GM12892 (cell line): ENCODE results near the gene ZNF366.

Experiments
- POLR2A ChIP-seq: IDR thresholded peaks from 2 replicates; pipeline ENCODE4 v1.6.1; 2011; ENCODE audit warnings: low read depth, low read length, control low read depth
- POLR2AphosphoS5 ChIP-seq: IDR thresholded peaks from 2 replicates; pipeline ENCODE4 v1.6.1; 2011; ENCODE audit warnings: low read depth, low read length, control low read depth
- TAF1 ChIP-seq: IDR thresholded peaks from 2 replicates; pipeline ENCODE4 v1.6.1; 2011; ENCODE audit warnings: low read depth, mild to moderate bottlenecking, control low read depth, low read length, borderline replicate concordance

GRCh38 chr5:72522607-72523006, 15.4 kb upstream of the ZNF366 start:
- TF ChIP-seq POLR2AphosphoS5 (no peak), POLR2A (no peak), TAF1 (no peak)
